HepG2 (cell line): Measurements from ENCODE around the gene SLC5A6. TPM values are rescaled to one million over a fixed set of nuclear protein-coding genes. Genes with fewer than 3 reads are reported as not detected.

Source experiments
- KLF9 ChIP-seq: IDR thresholded peaks from 2 replicates; pipeline ENCODE4 v1.6.1; 2016; ENCODE audit warnings: low read depth
- MLLT10 ChIP-seq: sonication (generic); formaldehyde crosslinking; IDR thresholded peaks from 2 replicates; pipeline ENCODE4 v1.4.0; 2020; ENCODE audit warnings: missing genetic modification reagents
- MTA1 ChIP-seq: sonication (generic); formaldehyde crosslinking; IDR thresholded peaks from 2 replicates; pipeline ENCODE4 v1.4.0; 2020; ENCODE audit warnings: missing genetic modification reagents, mild to moderate bottlenecking, borderline replicate concordance
- TBX3 ChIP-seq: fragments of 450-650 bp; IDR thresholded peaks from 2 replicates; pipeline ENCODE4 v1.6.1; 2017; ENCODE audit warnings: antibody characterized with exemption, mild to moderate bottlenecking, inconsistent platforms, borderline replicate concordance
- ZNF101 ChIP-seq: sonication (generic); formaldehyde crosslinking; IDR thresholded peaks from 2 replicates; pipeline ENCODE4 v1.4.0; 2020; ENCODE audit warnings: mild to moderate bottlenecking, low read depth, missing genetic modification reagents, borderline replicate concordance
- ZNF180 ChIP-seq: sonication (generic); formaldehyde crosslinking; IDR thresholded peaks from 2 replicates; pipeline ENCODE4 v1.4.0; 2020; ENCODE audit warnings: low read depth, missing genetic modification reagents, borderline replicate concordance
- ZNF205 ChIP-seq: IDR thresholded peaks from 2 replicates; pipeline ENCODE4 v1.6.1; 2018; ENCODE audit warnings: missing biosample characterization, missing genetic modification reagents
- ZNF496 ChIP-seq: sonication (generic); formaldehyde crosslinking; IDR thresholded peaks from 2 replicates; pipeline ENCODE4 v1.8.1; 2023; ENCODE audit warnings: mild to moderate bottlenecking, moderate library complexity, missing genetic modification reagents; ENCODE audit not compliant: insufficient replicate concordance
- ZNF772 ChIP-seq: sonication (generic); formaldehyde crosslinking; IDR thresholded peaks from 2 replicates; pipeline ENCODE4 v1.5.0; 2020; ENCODE audit warnings: mild to moderate bottlenecking, missing genetic modification reagents
- polyA plus RNA-seq, 8 experiments: library from polyadenylated mRNA; depleted of rRNA in 3 of 8; stranded (reverse) in 7 of 8; unstranded in 1 of 8; fragments of >200 nt; fragmentation: Illumina TruSeq in 4 of 8; extraction: Trizol in 4 of 8; gene quantifications; 2 replicates each; pipeline versions ENCODE4 v1.2.1 to v1.2.3, GENCODE V29; 2011 to 2016; ENCODE audit warnings: low read depth in 4 of 8, missing spikeins in 1 of 8, mixed read lengths in 1 of 8; ENCODE audit not compliant: insufficient read depth in 1 of 8
- total RNA-seq, 5 experiments: library from RNA; depleted of rRNA; stranded (reverse); fragments of >200 nt; fragmentation: Illumina TruSeq; extraction: Trizol; gene quantifications; 2 replicates each; pipeline ENCODE4 v1.2.3, GENCODE V29; 2016; ENCODE audit warnings: low read depth in 1 of 5
- TF ChIP-seq, protein P1 (sequence below): sonication (generic); formaldehyde crosslinking; IDR thresholded peaks from 2 replicates; pipeline ENCODE4 v1.5.0; 2020; ENCODE audit warnings: mild to moderate bottlenecking, missing genetic modification reagents, borderline replicate concordance
- TF ChIP-seq, protein P2 (sequence below): sonication (generic); formaldehyde crosslinking; IDR thresholded peaks from 2 replicates; pipeline ENCODE4 v1.5.0; 2020; ENCODE audit warnings: mild to moderate bottlenecking, missing genetic modification reagents, borderline replicate concordance
- TF ChIP-seq, protein P3 (sequence below): sonication (generic); formaldehyde crosslinking; IDR thresholded peaks from 2 replicates; pipeline ENCODE4 v1.9.0; 2021; ENCODE audit warnings: mild to moderate bottlenecking, missing genetic modification reagents

Gene SLC5A6
- total and polyA plus RNA-seq, 2 of the 13 experiments (the other 11 are each of a cell fraction or from before 2014, with no cell fraction given): 135 to 417 TPM

DNA sequence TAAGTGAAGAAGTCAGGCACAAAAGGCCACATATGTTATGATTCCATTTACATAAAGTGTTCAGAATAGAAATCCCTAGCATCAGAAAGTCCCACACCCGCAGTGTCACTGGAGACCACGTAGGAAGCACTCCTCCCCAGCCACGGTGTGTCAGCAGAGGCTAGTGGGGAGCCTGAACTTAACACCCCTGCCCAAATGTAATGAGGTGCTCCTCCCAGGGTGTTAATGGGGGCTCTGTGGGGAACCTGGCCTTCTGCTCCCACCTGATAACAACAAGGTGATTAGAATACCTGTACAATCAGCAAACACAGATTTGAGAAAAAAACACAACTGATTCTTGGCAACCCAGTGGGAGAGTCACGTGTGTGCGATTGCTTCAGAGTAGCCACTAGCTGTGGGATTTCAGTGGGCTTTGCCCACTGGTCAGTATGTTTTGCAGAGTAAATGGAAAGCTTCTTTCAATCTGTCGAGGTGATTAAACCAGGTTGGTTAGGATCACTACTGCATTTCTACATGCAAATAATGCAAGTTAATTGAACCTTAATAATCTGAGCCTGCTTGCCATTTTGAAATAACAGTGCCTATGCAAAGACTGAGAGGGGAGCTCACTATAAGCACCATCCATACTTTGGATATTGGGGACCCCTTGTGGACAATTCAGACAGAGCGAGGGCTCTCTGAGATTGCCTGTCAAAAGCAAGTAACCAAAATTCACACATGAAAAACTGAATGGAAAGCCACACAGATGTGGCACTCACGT lies 20.8 kb downstream of the SLC5A6 start (continued):
- TF ChIP-seq ZNF101 (CRISPR knock-in tag): no peak
- TF ChIP-seq, protein P1, sequence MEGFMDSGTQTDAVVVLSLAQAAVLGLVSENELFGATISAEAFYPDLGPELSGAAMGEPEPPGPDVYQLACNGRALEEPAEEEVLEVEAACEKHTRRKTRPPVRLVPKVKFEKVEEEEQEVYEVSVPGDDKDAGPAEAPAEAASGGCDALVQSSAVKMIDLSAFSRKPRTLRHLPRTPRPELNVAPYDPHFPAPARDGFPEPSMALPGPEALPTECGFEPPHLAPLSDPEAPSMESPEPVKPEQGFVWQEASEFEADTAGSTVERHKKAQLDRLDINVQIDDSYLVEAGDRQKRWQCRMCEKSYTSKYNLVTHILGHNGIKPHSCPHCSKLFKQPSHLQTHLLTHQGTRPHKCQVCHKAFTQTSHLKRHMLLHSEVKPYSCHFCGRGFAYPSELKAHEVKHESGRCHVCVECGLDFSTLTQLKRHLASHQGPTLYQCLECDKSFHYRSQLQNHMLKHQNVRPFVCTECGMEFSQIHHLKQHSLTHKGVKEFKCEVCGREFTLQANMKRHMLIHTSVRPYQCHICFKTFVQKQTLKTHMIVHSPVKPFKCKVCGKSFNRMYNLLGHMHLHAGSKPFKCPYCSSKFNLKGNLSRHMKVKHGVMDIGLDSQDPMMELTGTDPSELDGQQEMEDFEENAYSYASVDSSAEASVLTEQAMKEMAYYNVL (CRISPR knock-in tag): no peak
- TF ChIP-seq, protein P2, sequence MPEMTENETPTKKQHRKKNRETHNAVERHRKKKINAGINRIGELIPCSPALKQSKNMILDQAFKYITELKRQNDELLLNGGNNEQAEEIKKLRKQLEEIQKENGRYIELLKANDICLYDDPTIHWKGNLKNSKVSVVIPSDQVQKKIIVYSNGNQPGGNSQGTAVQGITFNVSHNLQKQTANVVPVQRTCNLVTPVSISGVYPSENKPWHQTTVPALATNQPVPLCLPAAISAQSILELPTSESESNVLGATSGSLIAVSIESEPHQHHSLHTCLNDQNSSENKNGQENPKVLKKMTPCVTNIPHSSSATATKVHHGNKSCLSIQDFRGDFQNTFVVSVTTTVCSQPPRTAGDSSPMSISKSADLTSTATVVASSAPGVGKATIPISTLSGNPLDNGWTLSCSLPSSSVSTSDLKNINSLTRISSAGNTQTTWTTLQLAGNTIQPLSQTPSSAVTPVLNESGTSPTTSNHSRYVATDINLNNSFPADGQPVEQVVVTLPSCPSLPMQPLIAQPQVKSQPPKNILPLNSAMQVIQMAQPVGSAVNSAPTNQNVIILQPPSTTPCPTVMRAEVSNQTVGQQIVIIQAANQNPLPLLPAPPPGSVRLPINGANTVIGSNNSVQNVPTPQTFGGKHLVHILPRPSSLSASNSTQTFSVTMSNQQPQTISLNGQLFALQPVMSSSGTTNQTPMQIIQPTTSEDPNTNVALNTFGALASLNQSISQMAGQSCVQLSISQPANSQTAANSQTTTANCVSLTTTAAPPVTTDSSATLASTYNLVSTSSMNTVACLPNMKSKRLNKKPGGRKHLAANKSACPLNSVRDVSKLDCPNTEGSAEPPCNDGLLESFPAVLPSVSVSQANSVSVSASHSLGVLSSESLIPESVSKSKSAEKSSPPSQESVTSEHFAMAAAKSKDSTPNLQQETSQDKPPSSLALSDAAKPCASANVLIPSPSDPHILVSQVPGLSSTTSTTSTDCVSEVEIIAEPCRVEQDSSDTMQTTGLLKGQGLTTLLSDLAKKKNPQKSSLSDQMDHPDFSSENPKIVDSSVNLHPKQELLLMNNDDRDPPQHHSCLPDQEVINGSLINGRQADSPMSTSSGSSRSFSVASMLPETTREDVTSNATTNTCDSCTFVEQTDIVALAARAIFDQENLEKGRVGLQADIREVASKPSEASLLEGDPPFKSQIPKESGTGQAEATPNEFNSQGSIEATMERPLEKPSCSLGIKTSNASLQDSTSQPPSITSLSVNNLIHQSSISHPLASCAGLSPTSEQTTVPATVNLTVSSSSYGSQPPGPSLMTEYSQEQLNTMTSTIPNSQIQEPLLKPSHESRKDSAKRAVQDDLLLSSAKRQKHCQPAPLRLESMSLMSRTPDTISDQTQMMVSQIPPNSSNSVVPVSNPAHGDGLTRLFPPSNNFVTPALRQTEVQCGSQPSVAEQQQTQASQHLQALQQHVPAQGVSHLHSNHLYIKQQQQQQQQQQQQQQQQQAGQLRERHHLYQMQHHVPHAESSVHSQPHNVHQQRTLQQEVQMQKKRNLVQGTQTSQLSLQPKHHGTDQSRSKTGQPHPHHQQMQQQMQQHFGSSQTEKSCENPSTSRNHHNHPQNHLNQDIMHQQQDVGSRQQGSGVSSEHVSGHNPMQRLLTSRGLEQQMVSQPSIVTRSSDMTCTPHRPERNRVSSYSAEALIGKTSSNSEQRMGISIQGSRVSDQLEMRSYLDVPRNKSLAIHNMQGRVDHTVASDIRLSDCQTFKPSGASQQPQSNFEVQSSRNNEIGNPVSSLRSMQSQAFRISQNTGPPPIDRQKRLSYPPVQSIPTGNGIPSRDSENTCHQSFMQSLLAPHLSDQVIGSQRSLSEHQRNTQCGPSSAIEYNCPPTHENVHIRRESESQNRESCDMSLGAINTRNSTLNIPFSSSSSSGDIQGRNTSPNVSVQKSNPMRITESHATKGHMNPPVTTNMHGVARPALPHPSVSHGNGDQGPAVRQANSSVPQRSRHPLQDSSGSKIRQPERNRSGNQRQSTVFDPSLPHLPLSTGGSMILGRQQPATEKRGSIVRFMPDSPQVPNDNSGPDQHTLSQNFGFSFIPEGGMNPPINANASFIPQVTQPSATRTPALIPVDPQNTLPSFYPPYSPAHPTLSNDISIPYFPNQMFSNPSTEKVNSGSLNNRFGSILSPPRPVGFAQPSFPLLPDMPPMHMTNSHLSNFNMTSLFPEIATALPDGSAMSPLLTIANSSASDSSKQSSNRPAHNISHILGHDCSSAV (CRISPR knock-in tag): no peak
- TF ChIP-seq, protein P3, sequence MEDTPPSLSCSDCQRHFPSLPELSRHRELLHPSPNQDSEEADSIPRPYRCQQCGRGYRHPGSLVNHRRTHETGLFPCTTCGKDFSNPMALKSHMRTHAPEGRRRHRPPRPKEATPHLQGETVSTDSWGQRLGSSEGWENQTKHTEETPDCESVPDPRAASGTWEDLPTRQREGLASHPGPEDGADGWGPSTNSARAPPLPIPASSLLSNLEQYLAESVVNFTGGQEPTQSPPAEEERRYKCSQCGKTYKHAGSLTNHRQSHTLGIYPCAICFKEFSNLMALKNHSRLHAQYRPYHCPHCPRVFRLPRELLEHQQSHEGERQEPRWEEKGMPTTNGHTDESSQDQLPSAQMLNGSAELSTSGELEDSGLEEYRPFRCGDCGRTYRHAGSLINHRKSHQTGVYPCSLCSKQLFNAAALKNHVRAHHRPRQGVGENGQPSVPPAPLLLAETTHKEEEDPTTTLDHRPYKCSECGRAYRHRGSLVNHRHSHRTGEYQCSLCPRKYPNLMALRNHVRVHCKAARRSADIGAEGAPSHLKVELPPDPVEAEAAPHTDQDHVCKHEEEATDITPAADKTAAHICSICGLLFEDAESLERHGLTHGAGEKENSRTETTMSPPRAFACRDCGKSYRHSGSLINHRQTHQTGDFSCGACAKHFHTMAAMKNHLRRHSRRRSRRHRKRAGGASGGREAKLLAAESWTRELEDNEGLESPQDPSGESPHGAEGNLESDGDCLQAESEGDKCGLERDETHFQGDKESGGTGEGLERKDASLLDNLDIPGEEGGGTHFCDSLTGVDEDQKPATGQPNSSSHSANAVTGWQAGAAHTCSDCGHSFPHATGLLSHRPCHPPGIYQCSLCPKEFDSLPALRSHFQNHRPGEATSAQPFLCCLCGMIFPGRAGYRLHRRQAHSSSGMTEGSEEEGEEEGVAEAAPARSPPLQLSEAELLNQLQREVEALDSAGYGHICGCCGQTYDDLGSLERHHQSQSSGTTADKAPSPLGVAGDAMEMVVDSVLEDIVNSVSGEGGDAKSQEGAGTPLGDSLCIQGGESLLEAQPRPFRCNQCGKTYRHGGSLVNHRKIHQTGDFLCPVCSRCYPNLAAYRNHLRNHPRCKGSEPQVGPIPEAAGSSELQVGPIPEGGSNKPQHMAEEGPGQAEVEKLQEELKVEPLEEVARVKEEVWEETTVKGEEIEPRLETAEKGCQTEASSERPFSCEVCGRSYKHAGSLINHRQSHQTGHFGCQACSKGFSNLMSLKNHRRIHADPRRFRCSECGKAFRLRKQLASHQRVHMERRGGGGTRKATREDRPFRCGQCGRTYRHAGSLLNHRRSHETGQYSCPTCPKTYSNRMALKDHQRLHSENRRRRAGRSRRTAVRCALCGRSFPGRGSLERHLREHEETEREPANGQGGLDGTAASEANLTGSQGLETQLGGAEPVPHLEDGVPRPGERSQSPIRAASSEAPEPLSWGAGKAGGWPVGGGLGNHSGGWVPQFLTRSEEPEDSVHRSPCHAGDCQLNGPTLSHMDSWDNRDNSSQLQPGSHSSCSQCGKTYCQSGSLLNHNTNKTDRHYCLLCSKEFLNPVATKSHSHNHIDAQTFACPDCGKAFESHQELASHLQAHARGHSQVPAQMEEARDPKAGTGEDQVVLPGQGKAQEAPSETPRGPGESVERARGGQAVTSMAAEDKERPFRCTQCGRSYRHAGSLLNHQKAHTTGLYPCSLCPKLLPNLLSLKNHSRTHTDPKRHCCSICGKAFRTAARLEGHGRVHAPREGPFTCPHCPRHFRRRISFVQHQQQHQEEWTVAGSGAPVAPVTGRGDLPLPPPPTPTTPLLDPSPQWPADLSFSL (CRISPR knock-in tag): no peak
- TF ChIP-seq MLLT10 (CRISPR knock-in tag): no peak
- TF ChIP-seq ZNF205 (CRISPR knock-in tag): peak; percentile 52; the same call in 1 of the 2 replicates
- TF ChIP-seq ZNF772 (CRISPR knock-in tag): no peak
- no peak for TF ChIP-seq KLF9 (CRISPR knock-in tag)
- no peak for TF ChIP-seq MTA1
- no peak for TF ChIP-seq ZNF180 (CRISPR knock-in tag)
- TF ChIP-seq TBX3: no peak
- no peak for TF ChIP-seq ZNF496 (CRISPR knock-in tag)
